ENCODE results near the gene ICAM3.
"Not testable (repeated sequence)": the region's sequence is repeated elsewhere in the genome, so short reads cannot be mapped to it uniquely, and the experiment has no call there.

Gene ICAM3

DNA sequence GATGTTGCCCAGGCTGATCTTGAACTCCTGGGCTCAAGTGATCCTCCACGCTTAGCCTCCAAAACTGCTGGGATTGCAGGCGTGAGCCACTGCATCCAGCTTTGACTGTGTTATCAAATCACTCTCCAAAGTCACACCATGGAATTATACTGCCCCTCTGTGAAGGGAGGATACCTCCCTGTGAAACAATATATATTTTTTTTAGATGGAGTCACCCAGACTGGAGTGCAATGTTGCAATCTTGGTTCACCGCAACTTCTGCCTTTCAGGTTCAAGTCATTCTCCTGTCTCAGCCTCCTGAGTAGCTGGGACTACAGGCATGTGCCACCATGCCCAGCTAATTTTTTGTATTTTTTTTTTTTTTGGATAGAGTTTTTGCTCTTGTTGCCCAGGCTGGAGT lies 33.3 kb upstream of the ICAM3 start:
- H3K4me2 ChIP-seq = no peak overlapping the region
- H4K20me1 ChIP-seq (ENCODE audit: insufficient read depth) = no peaks in the 10 kb centered on the region
- no peaks in the 10 kb centered on the region for H3K79me2 ChIP-seq (ENCODE audit: insufficient read depth, low read depth)
- H3K9ac ChIP-seq = no peak overlapping the region
- H3K36me3 ChIP-seq (ENCODE audit: insufficient read depth) = no peaks in the 10 kb centered on the region; the same call in 1 of the 2 replicates
- no peak overlapping the region for H3K4me3 ChIP-seq (IDR thresholded peaks at IDR 0.05; ENCODE audit: insufficient read depth, low read depth, low read length)
- TF ChIP-seq, protein P1, sequence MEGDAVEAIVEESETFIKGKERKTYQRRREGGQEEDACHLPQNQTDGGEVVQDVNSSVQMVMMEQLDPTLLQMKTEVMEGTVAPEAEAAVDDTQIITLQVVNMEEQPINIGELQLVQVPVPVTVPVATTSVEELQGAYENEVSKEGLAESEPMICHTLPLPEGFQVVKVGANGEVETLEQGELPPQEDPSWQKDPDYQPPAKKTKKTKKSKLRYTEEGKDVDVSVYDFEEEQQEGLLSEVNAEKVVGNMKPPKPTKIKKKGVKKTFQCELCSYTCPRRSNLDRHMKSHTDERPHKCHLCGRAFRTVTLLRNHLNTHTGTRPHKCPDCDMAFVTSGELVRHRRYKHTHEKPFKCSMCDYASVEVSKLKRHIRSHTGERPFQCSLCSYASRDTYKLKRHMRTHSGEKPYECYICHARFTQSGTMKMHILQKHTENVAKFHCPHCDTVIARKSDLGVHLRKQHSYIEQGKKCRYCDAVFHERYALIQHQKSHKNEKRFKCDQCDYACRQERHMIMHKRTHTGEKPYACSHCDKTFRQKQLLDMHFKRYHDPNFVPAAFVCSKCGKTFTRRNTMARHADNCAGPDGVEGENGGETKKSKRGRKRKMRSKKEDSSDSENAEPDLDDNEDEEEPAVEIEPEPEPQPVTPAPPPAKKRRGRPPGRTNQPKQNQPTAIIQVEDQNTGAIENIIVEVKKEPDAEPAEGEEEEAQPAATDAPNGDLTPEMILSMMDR (conservative IDR thresholded peaks at IDR 0.05; ENCODE audit: low read depth, low read length) = no peak
- H2AFZ ChIP-seq (ENCODE audit: low read depth) = no peak overlapping the region
- no peaks in the 10 kb centered on the region for H3K27me3 ChIP-seq (ENCODE audit: insufficient read depth, low read depth)
- no peak overlapping the region for H3K27ac ChIP-seq
- no peaks in the 10 kb centered on the region for H3K4me1 ChIP-seq (ENCODE audit: low read depth, poor library complexity, severe bottlenecking)

DNA sequence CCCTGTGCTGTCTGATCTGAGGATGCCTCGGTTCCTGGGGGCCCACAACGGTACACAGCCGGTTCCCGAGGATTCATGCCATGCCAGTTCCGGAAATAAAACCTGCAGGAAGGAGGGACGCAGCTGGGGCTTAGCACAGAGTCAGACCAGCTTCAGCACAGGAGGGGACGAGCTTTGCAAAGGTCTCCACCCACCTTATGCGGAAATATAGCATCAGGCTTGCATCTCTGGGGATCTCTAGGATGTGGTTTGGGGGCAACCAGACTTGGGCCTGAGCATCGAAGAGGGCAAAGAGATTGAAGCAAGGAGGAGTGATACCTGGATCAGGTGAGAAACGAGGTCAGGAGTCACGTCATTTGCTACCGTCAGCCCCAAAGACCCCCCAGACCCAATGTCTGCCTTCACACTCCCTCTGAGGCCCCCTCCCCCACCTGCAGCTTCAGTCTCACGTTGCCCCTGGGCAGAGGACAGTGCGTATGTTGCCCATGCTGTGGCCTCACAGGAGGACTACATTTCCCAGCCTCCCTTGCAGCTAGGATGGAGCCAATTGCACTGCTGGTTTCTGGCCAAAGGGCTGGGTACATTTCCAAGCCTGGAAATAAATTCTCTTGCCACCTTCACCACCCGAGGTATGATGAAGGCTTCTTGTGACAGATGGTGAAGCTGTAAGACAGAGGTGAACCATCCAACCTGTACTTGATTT lies 28.8 kb upstream of the ICAM3 start:
- Histone ChIP-seq H3K4me2 (no peak overlapping the region), H3K36me3 (ENCODE audit: insufficient read depth) (no peaks in the 10 kb centered on the region; the same call in 1 of the 2 replicates)

DNA sequence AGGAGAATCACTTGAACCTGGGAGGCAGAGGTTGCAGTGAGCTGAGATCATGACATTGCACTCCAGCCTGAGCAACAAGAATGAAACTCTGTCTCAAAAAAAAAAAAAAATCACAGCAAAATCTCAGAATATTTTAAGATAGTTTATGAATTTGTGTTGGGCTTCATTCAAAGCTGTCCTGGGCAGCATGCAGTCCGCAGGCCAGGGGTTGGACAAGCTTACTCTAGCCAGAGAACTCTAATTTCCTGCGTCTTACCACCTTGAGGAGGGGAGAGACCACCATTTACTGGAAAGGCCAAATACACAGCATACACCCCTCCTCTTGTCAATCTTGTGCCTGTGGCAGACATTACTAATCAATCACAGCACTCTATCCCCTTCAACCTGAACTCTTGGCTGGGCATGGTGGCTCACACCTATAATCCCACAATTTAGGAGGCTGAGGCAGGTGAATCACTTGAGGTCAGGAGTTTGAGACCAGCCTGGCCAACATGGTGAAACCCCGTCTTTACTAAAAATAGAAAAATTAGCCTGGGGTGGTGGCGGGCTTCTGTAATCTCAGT lies 27.6 kb upstream of the ICAM3 start:
- H3K4me3 ChIP-seq (IDR thresholded peaks at IDR 0.05; ENCODE audit: insufficient read depth, low read depth, low read length); H3K27me3 ChIP-seq (ENCODE audit: insufficient read depth, low read depth); H3K4me1 ChIP-seq (ENCODE audit: low read depth, poor library complexity, severe bottlenecking); H3K9ac ChIP-seq; H2AFZ ChIP-seq (ENCODE audit: low read depth); H4K20me1 ChIP-seq (ENCODE audit: insufficient read depth); H3K4me2 ChIP-seq; H3K36me3 ChIP-seq (ENCODE audit: insufficient read depth); H3K27ac ChIP-seq; H3K79me2 ChIP-seq (ENCODE audit: insufficient read depth, low read depth): not testable (repeated sequence)

More for the DNA sequence above, 28.8 kb upstream of the ICAM3 start:
- TF ChIP-seq, protein P1 (conservative IDR thresholded peaks at IDR 0.05; ENCODE audit: low read depth, low read length) = no peak
- no peaks in the 10 kb centered on the region for H4K20me1 ChIP-seq (ENCODE audit: insufficient read depth)
- H3K4me3 ChIP-seq (IDR thresholded peaks at IDR 0.05; ENCODE audit: insufficient read depth, low read depth, low read length) = no peak overlapping the region
- H2AFZ ChIP-seq (ENCODE audit: low read depth) = no peak overlapping the region
- H3K79me2 ChIP-seq (ENCODE audit: insufficient read depth, low read depth) = no peaks in the 10 kb centered on the region
- H3K27ac ChIP-seq = no peak overlapping the region
- no peaks in the 10 kb centered on the region for H3K4me1 ChIP-seq (ENCODE audit: low read depth, poor library complexity, severe bottlenecking)
- H3K9ac ChIP-seq = no peak overlapping the region
- no peaks in the 10 kb centered on the region for H3K27me3 ChIP-seq (ENCODE audit: insufficient read depth, low read depth)

DNA sequence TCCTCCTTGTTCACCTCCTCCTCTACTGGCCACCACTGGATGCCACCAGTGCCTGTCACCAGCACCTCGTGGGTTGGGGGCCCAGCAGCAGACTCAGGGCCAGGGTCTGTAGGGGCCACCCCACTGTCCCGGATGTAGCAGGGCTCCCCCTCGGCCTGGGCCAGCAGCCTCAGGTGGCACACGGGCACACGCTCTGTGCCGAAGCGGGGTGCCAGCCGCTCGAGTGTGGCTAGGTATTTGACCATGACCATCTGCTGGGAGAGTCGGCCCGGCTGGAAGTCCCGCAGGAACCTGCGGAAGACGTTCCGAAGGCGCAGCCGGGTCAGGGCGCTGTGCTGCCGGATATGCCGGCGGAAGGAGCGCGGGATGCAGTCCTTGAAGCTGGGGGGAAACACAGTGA lies 26.1 kb upstream of the ICAM3 start:
- Histone ChIP-seq H3K9ac (no peak overlapping the region), H3K27me3 (ENCODE audit: insufficient read depth, low read depth) (no peaks in the 10 kb centered on the region), H3K36me3 (ENCODE audit: insufficient read depth) (no peaks in the 10 kb centered on the region; the same call in 1 of the 2 replicates), H4K20me1 (ENCODE audit: insufficient read depth) (no peaks in the 10 kb centered on the region), H3K4me1 (ENCODE audit: low read depth, poor library complexity, severe bottlenecking) (no peaks in the 10 kb centered on the region), H3K4me3 (IDR thresholded peaks at IDR 0.05; ENCODE audit: insufficient read depth, low read depth, low read length) (no peak overlapping the region), H3K27ac (no peak overlapping the region), H3K79me2 (ENCODE audit: insufficient read depth, low read depth) (no peaks in the 10 kb centered on the region), H2AFZ (ENCODE audit: low read depth) (no peak overlapping the region), H3K4me2 (no peak overlapping the region)
- TF ChIP-seq, protein P1 (conservative IDR thresholded peaks at IDR 0.05; ENCODE audit: low read depth, low read length) = no peak

DNA sequence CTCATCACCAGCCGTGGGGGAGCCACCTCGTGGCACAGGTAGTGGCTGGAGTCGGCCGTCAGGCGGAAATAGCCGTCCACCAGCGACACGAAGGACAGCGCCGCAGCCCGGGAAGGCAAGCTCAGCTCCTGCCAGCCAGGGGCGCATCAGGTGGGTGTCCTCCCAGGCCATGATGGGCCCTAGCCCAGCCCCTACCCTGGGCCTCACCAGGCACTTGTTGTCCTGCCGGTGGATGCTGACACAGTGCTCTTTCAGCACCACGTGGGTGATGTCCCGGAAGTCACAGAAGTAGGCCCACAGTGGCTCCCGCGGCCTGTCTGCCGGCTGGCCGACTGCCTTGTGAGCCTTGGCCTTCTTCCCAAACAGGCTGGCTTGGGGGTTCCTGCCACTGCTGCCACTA lies 25.2 kb upstream of the ICAM3 start:
- no peaks in the 10 kb centered on the region for H3K79me2 ChIP-seq (ENCODE audit: insufficient read depth, low read depth)
- no peak overlapping the region for H3K27ac ChIP-seq
- H3K4me2 ChIP-seq = no peak overlapping the region
- H3K9ac ChIP-seq = no peak overlapping the region
- TF ChIP-seq, protein P1 (conservative IDR thresholded peaks at IDR 0.05; ENCODE audit: low read depth, low read length) = no peak
- H4K20me1 ChIP-seq (ENCODE audit: insufficient read depth) = no peaks in the 10 kb centered on the region
- H3K27me3 ChIP-seq (ENCODE audit: insufficient read depth, low read depth) = no peaks in the 10 kb centered on the region
- H3K4me3 ChIP-seq (IDR thresholded peaks at IDR 0.05; ENCODE audit: insufficient read depth, low read depth, low read length) = no peak overlapping the region
- H3K4me1 ChIP-seq (ENCODE audit: low read depth, poor library complexity, severe bottlenecking) = no peaks in the 10 kb centered on the region
- no peak overlapping the region for H2AFZ ChIP-seq (ENCODE audit: low read depth)
- no peaks in the 10 kb centered on the region; the same call in 1 of the 2 replicates for H3K36me3 ChIP-seq (ENCODE audit: insufficient read depth)
